ENCODE data around the gene UNC13B. TPM values are rescaled to one million over a fixed set of nuclear protein-coding genes. Genes with fewer than 3 reads are reported as not detected.
A peak's percentile ranks its signal among the peaks of the same experiment; 100 is the strongest.

Gene UNC13B
- total RNA-seq, 1 donor from 2014 or later = 30.5 TPM

DNA sequence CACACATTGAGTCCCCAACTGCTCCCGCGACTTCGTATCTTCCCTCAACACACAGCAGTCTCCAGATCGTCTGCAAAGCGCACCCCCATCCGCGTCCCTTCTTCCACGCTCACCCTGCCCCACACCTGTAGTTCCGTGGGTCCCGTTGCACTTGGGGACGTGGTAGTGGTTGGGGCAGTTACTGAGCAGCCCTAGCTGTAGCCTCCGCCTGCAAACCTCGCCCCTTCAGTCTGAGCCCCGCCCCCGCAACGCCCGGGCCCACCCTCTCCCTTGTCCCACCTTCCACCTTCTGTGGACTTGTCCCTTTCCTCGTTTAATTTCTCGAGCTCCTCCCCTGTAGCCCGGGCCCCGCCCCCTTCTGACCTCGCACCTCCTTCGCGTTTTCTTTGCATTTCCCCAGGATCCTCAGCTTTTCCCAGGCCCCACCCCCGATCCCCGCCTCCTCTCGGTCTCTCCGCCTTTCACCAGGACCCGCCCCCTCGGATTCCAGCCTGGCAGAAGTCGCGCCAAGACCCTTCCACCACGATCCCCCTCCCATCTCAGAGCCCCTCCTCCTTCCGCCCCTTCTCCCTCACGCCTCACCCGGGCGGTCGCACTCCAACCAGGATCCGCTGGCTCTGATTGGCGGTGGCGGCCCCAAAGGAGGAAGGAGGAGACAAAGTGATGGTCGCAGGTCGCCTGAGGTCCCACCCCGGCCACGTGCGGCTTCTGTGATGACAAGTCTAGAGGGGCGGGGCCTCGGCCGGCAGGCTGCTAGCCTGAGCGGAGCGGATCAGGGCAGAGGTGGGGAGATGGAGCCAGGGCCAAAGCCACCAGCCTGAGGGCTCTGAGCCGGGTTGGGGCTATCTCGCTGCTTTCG lies 45.9 kb upstream of the UNC13B start, which contains the start of gene ATOSB:
ATOSB (minus strand) TSS at position 183 of the 859 bp plus-strand sequence. CDS start 7,588 bp downstream, outside the sequence.
- Histone ChIP-seq H3K36me3 (ENCODE audit: insufficient read depth, low read length) (no peaks in the 10 kb centered on the region), H3K9ac (ENCODE audit: low read length) (peak within 1 kb of the TSS; percentile 86), H4K20me1 (ENCODE audit: insufficient read depth, low read length) (peaks cover 4% of the 10 kb centered on the region), H2AFZ (ENCODE audit: low read depth, low read length) (peak within 1 kb of the TSS; percentile 84), H3K79me2 (ENCODE audit: insufficient read depth, low read length) (peaks cover 35% of the 10 kb centered on the region), H3K9me3 (ENCODE audit: insufficient read depth, low read depth, low read length) (no peaks in the 10 kb centered on the region), H3K4me3 (ENCODE audit: insufficient read depth, low read depth, low read length) (peak within 1 kb of the TSS; percentile 94), H3K4me2 (ENCODE audit: low read length) (peak within 1 kb of the TSS; percentile 97), H3K27ac (ENCODE audit: low read depth, low read length) (peak within 1 kb of the TSS; percentile 90), H3K27me3 (ENCODE audit: insufficient read depth, low read length) (no peaks in the 10 kb centered on the region), H3K4me1 (ENCODE audit: insufficient read depth, low read length) (peaks cover 39% of the 10 kb centered on the region)
- peak; percentile 91 for DNase-seq (ENCODE audit: low read depth)
- Mint-ChIP-seq H3K4me3 (ENCODE audit: unreplicated experiment) (peak within 1 kb of the TSS; percentile 95), H3K9me3 (ENCODE audit: unreplicated experiment) (no peaks in the 10 kb centered on the region), H3K27me3 (ENCODE audit: low read depth, unreplicated experiment) (peaks cover 1% of the 10 kb centered on the region), H3K27ac (ENCODE audit: unreplicated experiment) (peak within 1 kb of the TSS; percentile 98), H3K36me3 (ENCODE audit: low read depth, unreplicated experiment) (no peaks in the 10 kb centered on the region), H3K4me1 (ENCODE audit: low read depth, unreplicated experiment) (peaks cover 20% of the 10 kb centered on the region)
- no peak for FAIRE-seq
- TF ChIP-seq, protein P1, sequence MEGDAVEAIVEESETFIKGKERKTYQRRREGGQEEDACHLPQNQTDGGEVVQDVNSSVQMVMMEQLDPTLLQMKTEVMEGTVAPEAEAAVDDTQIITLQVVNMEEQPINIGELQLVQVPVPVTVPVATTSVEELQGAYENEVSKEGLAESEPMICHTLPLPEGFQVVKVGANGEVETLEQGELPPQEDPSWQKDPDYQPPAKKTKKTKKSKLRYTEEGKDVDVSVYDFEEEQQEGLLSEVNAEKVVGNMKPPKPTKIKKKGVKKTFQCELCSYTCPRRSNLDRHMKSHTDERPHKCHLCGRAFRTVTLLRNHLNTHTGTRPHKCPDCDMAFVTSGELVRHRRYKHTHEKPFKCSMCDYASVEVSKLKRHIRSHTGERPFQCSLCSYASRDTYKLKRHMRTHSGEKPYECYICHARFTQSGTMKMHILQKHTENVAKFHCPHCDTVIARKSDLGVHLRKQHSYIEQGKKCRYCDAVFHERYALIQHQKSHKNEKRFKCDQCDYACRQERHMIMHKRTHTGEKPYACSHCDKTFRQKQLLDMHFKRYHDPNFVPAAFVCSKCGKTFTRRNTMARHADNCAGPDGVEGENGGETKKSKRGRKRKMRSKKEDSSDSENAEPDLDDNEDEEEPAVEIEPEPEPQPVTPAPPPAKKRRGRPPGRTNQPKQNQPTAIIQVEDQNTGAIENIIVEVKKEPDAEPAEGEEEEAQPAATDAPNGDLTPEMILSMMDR (IDR thresholded peaks at IDR 0.05; ENCODE audit: insufficient read depth, low read depth, low read length) = no peak
- no peak for TF ChIP-seq EZH2 (IDR thresholded peaks at IDR 0.05; ENCODE audit: insufficient read depth, low read length)

DNA sequence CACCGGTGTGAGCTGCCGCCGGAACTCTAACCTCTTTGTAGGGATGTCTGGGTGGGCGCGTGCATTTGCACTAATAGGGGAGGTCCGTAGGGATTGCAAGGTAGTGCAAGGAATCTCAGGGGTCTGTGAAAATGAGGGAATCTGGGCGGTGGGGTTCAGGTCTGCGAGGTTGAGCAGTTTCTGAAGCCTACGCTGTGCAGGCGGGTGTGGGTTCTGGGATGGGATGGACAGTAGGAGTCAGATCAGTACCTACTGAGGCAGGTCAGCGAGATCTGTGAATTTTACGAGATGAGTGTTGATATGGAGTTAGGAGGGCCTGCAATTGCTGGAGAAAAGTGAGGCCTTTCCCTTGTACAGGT lies 45.3 kb upstream of the UNC13B start:
- FAIRE-seq = no peak
- peak overlapping the region; percentile 21 for H3K27ac ChIP-seq (ENCODE audit: low read depth, low read length)

More for the DNA sequence above, 45.3 kb upstream of the UNC13B start:
- H4K20me1 ChIP-seq (ENCODE audit: insufficient read depth, low read length) = peaks cover 4% of the 10 kb centered on the region
- Mint-ChIP-seq H3K27me3 (ENCODE audit: low read depth, unreplicated experiment) (peaks cover 2% of the 10 kb centered on the region), H3K9me3 (ENCODE audit: unreplicated experiment) (no peaks in the 10 kb centered on the region), H3K4me1 (ENCODE audit: low read depth, unreplicated experiment) (peaks cover 20% of the 10 kb centered on the region), H3K4me3 (ENCODE audit: unreplicated experiment) (peak overlapping the region; percentile 95), H3K36me3 (ENCODE audit: low read depth, unreplicated experiment) (no peaks in the 10 kb centered on the region), H3K27ac (ENCODE audit: unreplicated experiment) (peak overlapping the region; percentile 67)
- peaks cover 38% of the 10 kb centered on the region for H3K4me1 ChIP-seq (ENCODE audit: insufficient read depth, low read length)
- no peak for DNase-seq (ENCODE audit: low read depth)
- H3K79me2 ChIP-seq (ENCODE audit: insufficient read depth, low read length) = peaks cover 30% of the 10 kb centered on the region
- peak overlapping the region; percentile 94 for H3K4me3 ChIP-seq (ENCODE audit: insufficient read depth, low read depth, low read length)
- peak overlapping the region; percentile 86 for H3K9ac ChIP-seq (ENCODE audit: low read length)
- peak overlapping the region; percentile 97 for H3K4me2 ChIP-seq (ENCODE audit: low read length)
- H3K36me3 ChIP-seq (ENCODE audit: insufficient read depth, low read length) = no peaks in the 10 kb centered on the region
- H2AFZ ChIP-seq (ENCODE audit: low read depth, low read length) = peak overlapping the region; percentile 84
- H3K9me3 ChIP-seq (ENCODE audit: insufficient read depth, low read depth, low read length) = no peaks in the 10 kb centered on the region
- no peaks in the 10 kb centered on the region for H3K27me3 ChIP-seq (ENCODE audit: insufficient read depth, low read length)
- TF ChIP-seq, protein P1 (IDR thresholded peaks at IDR 0.05; ENCODE audit: insufficient read depth, low read depth, low read length) = no peak
- TF ChIP-seq EZH2 (IDR thresholded peaks at IDR 0.05; ENCODE audit: insufficient read depth, low read length) = no peak

Measured in astrocyte (in vitro differentiated cells and primary cell).